ENCODE measurements around the gene GALNT9. TPM values are rescaled to one million over a fixed set of nuclear protein-coding genes. Genes with fewer than 3 reads are reported as not detected.

The GALNT9 gene
- total and polyA plus RNA-seq, 2 donors (not counting 1 experiment from before 2014, with no cell fraction given) = 0.71 to 2.4 TPM

GRCh38 chr12:132273992-132274334 is 55.4 kb downstream of the GALNT9 start:
- CTCF ChIA-PET = no interaction called here
- WGBS (ENCODE audit: insufficient coverage) = 79% methylated on average over 10 of the region's 11 CpGs

DNA sequence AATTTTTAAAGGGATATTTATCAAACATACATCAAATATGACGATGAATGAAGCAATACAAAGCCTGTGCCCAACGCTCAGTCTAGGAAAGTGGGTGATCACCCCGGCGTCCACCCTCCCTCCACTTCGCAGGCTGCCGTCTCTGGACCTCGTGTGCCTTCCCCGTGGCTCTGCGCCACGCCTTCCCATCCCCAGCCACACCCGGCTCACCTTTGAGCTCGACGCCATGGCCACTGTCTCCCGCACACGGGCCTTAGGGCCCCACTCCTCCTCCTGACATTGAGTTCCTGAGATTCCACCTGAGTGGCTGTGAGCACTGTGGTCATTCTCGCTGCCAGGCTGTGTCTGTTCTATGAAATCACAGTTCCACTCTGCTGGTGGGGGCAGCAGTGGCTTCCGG is 56.7 kb downstream of the GALNT9 start:
- H3K36me3 ChIP-seq (replicated peaks in 1 of 2; ENCODE audit: control extremely low read depth in 1 of 2, control insufficient read depth in 1 of 2, extremely low read depth in 1 of 2, insufficient read depth in 2 of 2, low read length in 1 of 2) = no peaks in the 10 kb centered on the region
- no peak for DNase-seq
- POLR2A ChIA-PET = no interaction called here
- TF ChIP-seq EZH2 (IDR thresholded peaks at IDR 0.05; ENCODE audit: borderline replicate concordance, insufficient read depth, low read depth, low read length, poor library complexity, severe bottlenecking) = no peak
- TF ChIP-seq, protein P1, sequence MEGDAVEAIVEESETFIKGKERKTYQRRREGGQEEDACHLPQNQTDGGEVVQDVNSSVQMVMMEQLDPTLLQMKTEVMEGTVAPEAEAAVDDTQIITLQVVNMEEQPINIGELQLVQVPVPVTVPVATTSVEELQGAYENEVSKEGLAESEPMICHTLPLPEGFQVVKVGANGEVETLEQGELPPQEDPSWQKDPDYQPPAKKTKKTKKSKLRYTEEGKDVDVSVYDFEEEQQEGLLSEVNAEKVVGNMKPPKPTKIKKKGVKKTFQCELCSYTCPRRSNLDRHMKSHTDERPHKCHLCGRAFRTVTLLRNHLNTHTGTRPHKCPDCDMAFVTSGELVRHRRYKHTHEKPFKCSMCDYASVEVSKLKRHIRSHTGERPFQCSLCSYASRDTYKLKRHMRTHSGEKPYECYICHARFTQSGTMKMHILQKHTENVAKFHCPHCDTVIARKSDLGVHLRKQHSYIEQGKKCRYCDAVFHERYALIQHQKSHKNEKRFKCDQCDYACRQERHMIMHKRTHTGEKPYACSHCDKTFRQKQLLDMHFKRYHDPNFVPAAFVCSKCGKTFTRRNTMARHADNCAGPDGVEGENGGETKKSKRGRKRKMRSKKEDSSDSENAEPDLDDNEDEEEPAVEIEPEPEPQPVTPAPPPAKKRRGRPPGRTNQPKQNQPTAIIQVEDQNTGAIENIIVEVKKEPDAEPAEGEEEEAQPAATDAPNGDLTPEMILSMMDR (IDR thresholded peaks at IDR 0.05) = no peak
- H3K79me2 ChIP-seq (ENCODE audit: control insufficient read depth, insufficient read depth, low read length) = no peaks in the 10 kb centered on the region
- no peak for ATAC-seq (ENCODE audit: low read depth)
- peaks cover 0 to 8% (median 0%) of the 10 kb centered on the region in 3 donors for H3K9me3 ChIP-seq (ENCODE audit: control extremely low read depth in 1 of 3, control insufficient read depth in 2 of 3, insufficient read depth in 1 of 3, low read length in 2 of 3)
- H3K4me1 ChIP-seq (ENCODE audit: control insufficient read depth in 2 of 2, insufficient read depth in 2 of 2, low read length in 2 of 2) = no peaks in the 10 kb centered on the region
- peaks cover 19% of the 10 kb centered on the region for H3K27me3 Mint-ChIP-seq
- intact Hi-C loops (cut with micrococcal nuclease) = no loop called here
- no peaks in the 10 kb centered on the region for H4K20me1 ChIP-seq (ENCODE audit: control insufficient read depth, insufficient read depth, low read length, poor library complexity, severe bottlenecking)
- H3K27me3 ChIP-seq (replicated peaks in 1 of 4; ENCODE audit: control extremely low read depth in 1 of 4, control insufficient read depth in 3 of 4, insufficient read depth in 4 of 4, low read length in 3 of 4) = peaks cover 0 to 21% (median 2%) of the 10 kb centered on the region in 4 experiments
- 93% methylated on average over 16 of the region's 17 CpGs for WGBS (ENCODE audit: insufficient coverage)
- no peak overlapping the region for H3K27ac Mint-ChIP-seq
- H3K4me3 Mint-ChIP-seq = no peak overlapping the region
- H2AFZ ChIP-seq (ENCODE audit: insufficient read depth, low read depth, low read length, poor library complexity, severe bottlenecking) = no peak overlapping the region
- no peaks in the 10 kb centered on the region for H3K4me1 Mint-ChIP-seq
- H3K4me2 ChIP-seq (replicated peaks; ENCODE audit: low read depth, low read length, poor library complexity, severe bottlenecking) = no peak overlapping the region
- H3K9ac ChIP-seq (ENCODE audit: low read length) = no peak overlapping the region
- H3K27ac ChIP-seq (ENCODE audit: low read length in 2 of 2) = no peak overlapping the region
- H3K9me3 Mint-ChIP-seq (ENCODE audit: insufficient read depth) = no peaks in the 10 kb centered on the region
- no peak overlapping the region for H3K4me3 ChIP-seq (ENCODE audit: control extremely low read depth in 1 of 5, extremely low read depth in 1 of 5, insufficient read depth in 1 of 5, low read depth in 2 of 5, low read length in 4 of 5)
- CTCF ChIA-PET = no interaction called here

More at GRCh38 chr12:132273992-132274334, 55.4 kb downstream of the GALNT9 start:
- Histone ChIP-seq H2AFZ (ENCODE audit: insufficient read depth, low read depth, low read length, poor library complexity, severe bottlenecking) (no peak overlapping the region), H3K4me1 (ENCODE audit: control insufficient read depth in 2 of 2, insufficient read depth in 2 of 2, low read length in 2 of 2) (no peaks in the 10 kb centered on the region), H3K27me3 (replicated peaks in 1 of 4; ENCODE audit: control extremely low read depth in 1 of 4, control insufficient read depth in 3 of 4, insufficient read depth in 4 of 4, low read length in 3 of 4) (peaks cover 0 to 27% (median 2%) of the 10 kb centered on the region in 4 experiments), H3K27ac (ENCODE audit: low read length in 2 of 2) (no peak overlapping the region), H3K9ac (ENCODE audit: low read length) (no peak overlapping the region), H3K4me2 (replicated peaks; ENCODE audit: low read depth, low read length, poor library complexity, severe bottlenecking) (no peak overlapping the region), H3K4me3 (ENCODE audit: control extremely low read depth in 1 of 5, extremely low read depth in 1 of 5, insufficient read depth in 1 of 5, low read depth in 2 of 5, low read length in 4 of 5) (no peak overlapping the region), H3K79me2 (ENCODE audit: control insufficient read depth, insufficient read depth, low read length) (no peaks in the 10 kb centered on the region), H3K36me3 (replicated peaks in 1 of 2; ENCODE audit: control extremely low read depth in 1 of 2, control insufficient read depth in 1 of 2, extremely low read depth in 1 of 2, insufficient read depth in 2 of 2, low read length in 1 of 2) (no peaks in the 10 kb centered on the region), H3K9me3 (ENCODE audit: control extremely low read depth in 1 of 3, control insufficient read depth in 2 of 3, insufficient read depth in 1 of 3, low read length in 2 of 3) (peaks cover 0 to 8% (median 0%) of the 10 kb centered on the region in 3 donors), H4K20me1 (ENCODE audit: control insufficient read depth, insufficient read depth, low read length, poor library complexity, severe bottlenecking) (no peaks in the 10 kb centered on the region)
- Mint-ChIP-seq H3K27me3 (peaks cover 23% of the 10 kb centered on the region), H3K9me3 (ENCODE audit: insufficient read depth) (no peaks in the 10 kb centered on the region), H3K4me1 (no peaks in the 10 kb centered on the region), H3K27ac (no peak overlapping the region), H3K4me3 (no peak overlapping the region)
- DNase-seq = no peak
- no peak for TF ChIP-seq EZH2 (IDR thresholded peaks at IDR 0.05; ENCODE audit: borderline replicate concordance, insufficient read depth, low read depth, low read length, poor library complexity, severe bottlenecking)
- TF ChIP-seq, protein P1 (IDR thresholded peaks at IDR 0.05) = no peak
- ATAC-seq (ENCODE audit: low read depth) = no peak
- intact Hi-C loops (cut with micrococcal nuclease) = no loop called here
- POLR2A ChIA-PET = no interaction called here

Data from B cell (primary cell).